Measurements from ENCODE around the gene PTPRM. TPM values are rescaled to one million over a fixed set of nuclear protein-coding genes. Genes with fewer than 3 reads are reported as not detected.
"Not testable (repeated sequence)": the region's sequence is repeated elsewhere in the genome, so short reads cannot be mapped to it uniquely, and the experiment has no call there.

The PTPRM gene
- total RNA-seq, 1 experiment from 2014 or later, result 1.6 TPM

GRCh38 chr18:7735626-7736175, 168.6 kb downstream of the PTPRM start:
- ATAC-seq (no peak), DNase-seq (ENCODE audit: low read depth, low spot score) (no peak)
- no peak overlapping the region for H3K27ac ChIP-seq (ENCODE audit: low read length)
- no TSS peak for BruUV-seq (replicated peaks)
- POLR2A ChIA-PET, result no interaction called here
- H3K4me1 ChIP-seq (ENCODE audit: control insufficient read depth, insufficient read depth, low read length), result no peaks in the 10 kb centered on the region
- H3K27me3 ChIP-seq (ENCODE audit: control insufficient read depth, insufficient read depth, low read length), result no peaks in the 10 kb centered on the region
- TF ChIP-seq TCF7L2 (IDR thresholded peaks at IDR 0.05; ENCODE audit: low read depth, low read length), result no peak
- no peak for TF ChIP-seq POLR2AphosphoS5 (IDR thresholded peaks at IDR 0.05; ENCODE audit: low read depth, low read length)
- TF ChIP-seq REST (IDR thresholded peaks at IDR 0.05; ENCODE audit: insufficient read depth in 1 of 2, low read depth in 2 of 2, low read length in 1 of 2), result no peak
- no peak for TF ChIP-seq CTCF (IDR thresholded peaks at IDR 0.05)
- TF ChIP-seq SIN3A (IDR thresholded peaks at IDR 0.05; ENCODE audit: borderline replicate concordance, insufficient read depth, low read depth, low read length), result no peak
- H3K36me3 ChIP-seq (ENCODE audit: control insufficient read depth, insufficient read depth, low read length), result no peaks in the 10 kb centered on the region
- CTCF ChIA-PET, result no interaction called here
- intact Hi-C loops (cut with micrococcal nuclease; ENCODE audit: unreplicated experiment), result no loop called here
- no peaks in the 10 kb centered on the region for H3K9me3 ChIP-seq (ENCODE audit: control insufficient read depth, insufficient read depth, low read depth, low read length)
- H3K4me3 ChIP-seq (ENCODE audit: low read depth in 2 of 2, low read length in 2 of 2), result no peak overlapping the region
- in situ Hi-C loops (cut with HindIII; ENCODE audit: low pct_unique_long_range_greater_than_20kb, low sequenced_read_pairs), result no loop called here

- intact Hi-C loops (cut with micrococcal nuclease; ENCODE audit: unreplicated experiment); BruUV-seq (replicated peaks); DNase-seq (ENCODE audit: low read depth, low spot score); in situ Hi-C loops (cut with HindIII; ENCODE audit: low pct_unique_long_range_greater_than_20kb, low sequenced_read_pairs); H3K4me3 ChIP-seq (ENCODE audit: low read depth in 2 of 2, low read length in 2 of 2); H3K27me3 ChIP-seq (ENCODE audit: control insufficient read depth, insufficient read depth, low read length); CTCF ChIA-PET; ATAC-seq; H3K9me3 ChIP-seq (ENCODE audit: control insufficient read depth, insufficient read depth, low read depth, low read length); POLR2A ChIA-PET; H3K27ac ChIP-seq (ENCODE audit: low read length); H3K36me3 ChIP-seq (ENCODE audit: control insufficient read depth, insufficient read depth, low read length); H3K4me1 ChIP-seq (ENCODE audit: control insufficient read depth, insufficient read depth, low read length): not testable (repeated sequence)
Measured at GRCh38 chr18:7736526-7736925, 169.4 kb downstream of the PTPRM start.

GRCh38 chr18:7737550-7737949, 170.4 kb downstream of the PTPRM start:
- H3K36me3 ChIP-seq (ENCODE audit: control insufficient read depth, insufficient read depth, low read length), result no peaks in the 10 kb centered on the region
- H3K4me3 ChIP-seq (ENCODE audit: low read depth in 2 of 2, low read length in 2 of 2), result no peak overlapping the region
- H3K4me1 ChIP-seq (ENCODE audit: control insufficient read depth, insufficient read depth, low read length), result no peaks in the 10 kb centered on the region
- H3K27me3 ChIP-seq (ENCODE audit: control insufficient read depth, insufficient read depth, low read length), result no peaks in the 10 kb centered on the region
- no peak overlapping the region for H3K27ac ChIP-seq (ENCODE audit: low read length)
- DNase-seq (ENCODE audit: low read depth, low spot score), result no peak
- ATAC-seq, result no peak
- ChIA-PET CTCF (no interaction called here), POLR2A (no interaction called here)
- H3K9me3 ChIP-seq (ENCODE audit: control insufficient read depth, insufficient read depth, low read depth, low read length), result no peaks in the 10 kb centered on the region
- no TSS peak for BruUV-seq (replicated peaks)
- TF ChIP-seq TCF7L2 (IDR thresholded peaks at IDR 0.05; ENCODE audit: low read depth, low read length) (no peak), SIN3A (IDR thresholded peaks at IDR 0.05; ENCODE audit: borderline replicate concordance, insufficient read depth, low read depth, low read length) (no peak), CTCF (IDR thresholded peaks at IDR 0.05) (no peak), POLR2AphosphoS5 (IDR thresholded peaks at IDR 0.05; ENCODE audit: low read depth, low read length) (no peak)
- in situ Hi-C loops (cut with HindIII; ENCODE audit: low pct_unique_long_range_greater_than_20kb, low sequenced_read_pairs), result no loop called here
- intact Hi-C loops (cut with micrococcal nuclease; ENCODE audit: unreplicated experiment), result no loop called here

Measured in Panc1 (cell line).